NCI-H1930 (cell line): ENCODE results near the gene RSPH1.

Experiments
- DNase-seq, 2 experiments: peaks; one replicate each; lab custom pipeline; 2025; lab: John Stamatoyannopoulos, UW

Gene RSPH1

DNA sequence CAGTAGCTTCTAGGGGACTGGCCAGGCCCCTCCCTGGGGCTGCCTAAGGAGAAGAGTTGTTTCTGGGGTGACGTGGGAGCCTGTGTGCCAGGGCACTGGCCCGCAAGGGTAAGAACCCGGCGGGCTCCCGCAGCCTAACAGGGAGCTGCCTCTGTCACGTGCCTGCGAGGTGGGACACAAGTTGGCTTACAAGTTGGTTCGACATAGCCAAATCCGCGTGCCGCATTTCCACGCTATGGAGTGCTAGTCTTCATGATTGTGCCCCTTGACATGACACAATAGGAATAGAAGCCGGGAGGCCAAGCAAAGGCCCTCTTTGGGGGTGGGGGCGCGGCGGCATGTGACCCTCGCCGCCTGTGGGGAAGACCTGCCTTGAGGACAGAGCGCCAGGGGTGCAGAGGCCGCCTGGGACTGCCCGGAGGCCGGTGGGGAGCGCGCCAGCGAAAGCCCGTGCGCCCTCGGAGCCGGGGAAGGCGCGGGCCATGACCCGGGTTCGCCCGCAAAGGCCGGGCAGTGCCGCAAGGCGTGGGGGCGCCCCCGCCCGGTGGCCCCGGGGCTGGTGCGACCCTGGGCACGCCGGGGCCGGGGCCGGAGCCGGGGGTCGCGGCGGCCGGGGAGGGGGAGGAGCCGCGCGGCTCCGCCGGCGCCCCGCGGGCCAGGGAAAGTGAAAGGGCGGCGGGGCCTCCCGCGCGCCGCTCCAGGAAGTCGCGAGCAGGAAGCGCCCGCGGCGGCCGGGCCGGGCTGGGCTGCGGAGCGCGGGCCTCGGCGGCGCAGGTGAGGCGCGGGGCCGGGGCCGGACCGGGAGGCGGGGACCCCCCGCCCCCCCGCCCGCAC, 17.3 kb upstream of the RSPH1 start, which contains the start of gene SLC37A1:
TSS of gene SLC37A1 (plus strand) at position 702 of the 834 bp plus-strand sequence. CDS start 4,603 bp downstream, outside the sequence.
- DNase-seq, result peak in 1 of 2 experiments; percentile 28

DNA sequence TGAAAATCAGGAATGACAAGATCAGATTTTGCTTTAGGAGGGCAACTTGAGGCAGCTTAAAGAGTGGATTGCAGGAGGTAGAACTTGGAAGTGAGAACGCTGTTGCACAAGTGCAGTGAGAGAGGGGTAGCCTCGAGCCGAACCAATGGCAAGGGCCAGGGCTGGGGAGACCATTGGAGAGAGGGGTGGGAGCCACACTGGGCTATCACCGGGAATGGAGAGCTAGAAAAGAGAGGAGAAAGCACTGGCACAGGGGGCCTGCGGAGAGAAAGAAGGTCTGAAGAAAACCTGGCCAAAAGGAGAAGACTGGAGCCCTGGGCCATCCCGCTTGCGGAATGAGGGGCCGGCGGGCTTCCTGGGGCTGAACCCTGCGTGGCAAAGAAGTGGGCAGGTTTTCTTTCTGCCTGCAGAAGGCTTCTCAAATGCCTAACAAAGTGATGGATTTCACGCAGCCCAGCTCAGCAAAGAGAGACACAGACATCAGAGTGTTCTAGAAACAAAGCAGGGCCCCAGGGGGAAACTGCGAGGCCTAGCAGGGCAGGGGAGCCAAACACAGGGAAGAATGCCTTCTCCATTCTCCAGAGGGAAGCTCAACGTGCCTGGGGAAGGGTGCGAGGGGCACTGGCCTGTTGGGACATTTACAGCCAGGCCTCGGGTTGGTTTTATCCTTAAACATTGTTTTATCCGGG, 16.5 kb upstream of the RSPH1 start:
- no peak for DNase-seq

DNA sequence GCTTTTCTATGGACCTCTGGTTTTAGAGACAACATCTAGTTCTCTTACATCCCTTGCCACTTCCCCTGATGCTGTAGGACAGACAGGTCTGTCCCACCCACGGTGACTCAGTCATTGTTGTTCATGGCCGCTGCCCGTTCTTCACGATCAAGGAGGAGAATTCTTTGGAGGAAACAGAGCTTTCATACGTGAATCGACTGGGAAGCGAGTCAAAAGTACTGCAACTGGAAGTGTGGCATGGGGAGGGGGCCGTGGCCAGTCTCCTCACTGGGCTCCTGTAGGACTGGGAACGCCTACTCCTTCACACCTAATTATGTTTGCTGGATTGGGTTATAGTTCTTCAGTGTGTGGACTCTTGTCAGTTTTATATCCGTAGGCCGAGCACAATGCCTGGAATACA, 13.2 kb upstream of the RSPH1 start:
- DNase-seq, result no peak

DNA sequence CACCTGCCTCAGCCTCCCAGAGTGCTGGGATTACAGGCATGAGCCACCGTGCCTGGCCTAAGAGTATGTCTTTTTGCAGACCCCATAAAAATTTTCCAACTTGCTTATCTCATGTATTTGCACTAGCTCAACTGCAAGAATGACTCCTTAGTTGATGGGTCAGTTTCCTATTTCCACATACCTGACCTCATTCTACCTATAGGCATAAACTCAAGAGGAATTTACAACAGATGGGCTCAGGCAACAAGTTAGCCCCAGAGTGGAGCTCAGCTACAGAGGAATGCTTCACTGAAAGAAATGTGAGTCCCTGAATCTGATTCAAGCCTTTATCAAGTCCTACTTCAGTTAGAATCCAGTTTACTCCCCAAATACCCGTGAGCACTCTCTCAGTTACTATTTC, 12.3 kb upstream of the RSPH1 start:
- no peak for DNase-seq

DNA sequence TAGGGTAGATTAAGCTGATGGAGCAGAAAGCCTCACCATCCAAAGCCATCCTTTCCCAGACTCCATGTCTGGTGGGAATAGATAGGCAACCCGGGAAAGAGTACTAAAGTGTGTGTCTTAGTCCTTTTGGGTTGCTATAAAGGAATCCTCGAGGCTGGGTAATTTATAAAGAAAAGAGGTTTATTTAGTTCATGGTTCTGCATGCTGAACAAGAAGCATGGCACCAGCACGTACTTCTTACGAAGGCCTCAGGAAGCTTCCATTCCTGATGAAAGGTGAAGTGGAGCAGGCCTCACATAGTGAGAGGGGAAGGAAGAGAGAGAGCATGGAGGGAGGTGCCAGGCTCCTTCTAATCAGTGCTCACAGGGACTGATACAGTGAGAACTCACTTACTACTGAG, 11.4 kb upstream of the RSPH1 start:
- no peak for DNase-seq

DNA sequence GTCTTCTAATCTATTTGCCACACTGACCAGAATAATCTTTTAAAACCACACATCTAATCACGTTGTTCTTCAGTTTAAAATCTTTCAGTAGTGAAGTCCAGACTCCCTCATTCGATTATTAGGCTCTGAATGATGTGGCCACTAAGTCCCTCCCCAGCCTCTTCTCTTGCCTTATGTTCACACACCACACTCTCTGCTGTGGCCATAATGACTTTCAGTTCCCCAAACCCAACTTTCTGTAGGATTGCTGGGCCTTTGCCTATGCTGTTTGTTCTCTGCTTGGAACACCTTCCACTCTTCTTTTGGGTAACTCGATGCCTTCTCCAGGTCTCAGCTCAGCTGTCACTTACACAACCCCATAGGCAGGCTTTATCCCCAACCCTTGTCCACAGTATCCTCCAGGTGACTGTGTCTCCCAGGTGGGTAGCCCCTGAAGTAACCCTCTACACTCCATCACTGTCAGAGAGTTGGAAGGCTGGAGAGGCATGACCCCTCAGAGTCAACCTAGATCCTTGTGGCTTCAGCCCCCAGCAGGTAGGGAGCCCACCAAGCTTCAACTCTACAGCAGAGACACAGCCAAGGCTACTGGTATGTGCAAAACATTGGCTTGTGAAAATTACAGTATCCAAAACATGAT, 9.2 kb upstream of the RSPH1 start:
- no peak for DNase-seq

DNA sequence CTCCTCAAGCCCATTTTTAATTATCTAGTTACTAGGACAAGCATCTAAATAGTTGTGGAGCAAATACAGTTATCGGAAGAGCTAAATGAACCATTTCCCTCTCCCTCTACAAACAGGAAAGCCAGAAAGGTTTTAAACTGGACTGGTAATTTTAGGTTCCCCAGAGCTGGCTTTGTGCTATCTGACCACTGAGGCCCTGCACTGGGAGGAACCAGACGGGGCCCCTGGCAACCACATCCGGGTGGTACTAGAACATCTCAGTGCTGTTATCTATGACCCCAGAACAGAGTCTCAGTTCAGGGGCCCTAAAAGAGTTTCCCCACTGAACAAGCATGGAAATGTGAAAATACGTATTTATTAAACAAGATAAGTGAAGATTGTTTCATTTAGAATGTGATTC, 7.7 kb upstream of the RSPH1 start:
- DNase-seq, result no peak

DNA sequence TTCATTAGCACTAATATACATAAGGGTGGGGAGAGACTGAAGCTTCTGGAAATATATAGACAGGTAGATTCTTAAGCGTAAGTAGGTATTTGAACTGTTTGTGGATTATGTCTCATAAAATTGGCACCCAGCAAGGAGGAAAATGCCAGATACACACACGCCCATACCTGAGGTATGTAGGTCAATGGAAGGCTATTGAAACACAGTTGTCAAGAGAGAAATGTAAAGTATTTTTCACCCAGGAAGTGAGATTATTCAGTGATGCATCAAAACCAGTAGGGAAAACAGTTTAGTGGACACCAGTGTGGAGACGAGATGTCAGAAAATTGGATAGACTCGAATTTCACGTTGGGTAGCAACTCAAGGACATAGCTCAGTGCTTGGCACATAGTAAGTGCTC, 4.7 kb upstream of the RSPH1 start:
- DNase-seq, result no peak

DNA sequence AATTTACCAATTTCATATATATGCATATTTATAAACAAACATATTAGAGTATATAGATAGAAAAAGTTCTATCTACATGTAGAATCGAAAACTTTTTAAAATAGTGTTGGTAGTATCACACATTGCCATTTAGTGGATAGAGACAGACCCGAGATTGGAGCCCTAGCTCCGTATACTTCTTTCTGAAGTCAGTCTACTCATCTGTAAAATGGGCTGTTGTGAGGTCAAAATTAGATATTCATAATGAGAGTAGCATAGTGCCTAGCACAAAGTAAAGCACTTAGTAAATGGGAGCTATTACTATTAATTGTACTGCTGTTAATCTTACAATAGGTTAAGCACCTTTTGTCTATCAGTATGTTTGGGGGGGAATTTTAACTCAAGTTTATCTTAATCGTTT, 4.2 kb upstream of the RSPH1 start:
- DNase-seq, result no peak

DNA sequence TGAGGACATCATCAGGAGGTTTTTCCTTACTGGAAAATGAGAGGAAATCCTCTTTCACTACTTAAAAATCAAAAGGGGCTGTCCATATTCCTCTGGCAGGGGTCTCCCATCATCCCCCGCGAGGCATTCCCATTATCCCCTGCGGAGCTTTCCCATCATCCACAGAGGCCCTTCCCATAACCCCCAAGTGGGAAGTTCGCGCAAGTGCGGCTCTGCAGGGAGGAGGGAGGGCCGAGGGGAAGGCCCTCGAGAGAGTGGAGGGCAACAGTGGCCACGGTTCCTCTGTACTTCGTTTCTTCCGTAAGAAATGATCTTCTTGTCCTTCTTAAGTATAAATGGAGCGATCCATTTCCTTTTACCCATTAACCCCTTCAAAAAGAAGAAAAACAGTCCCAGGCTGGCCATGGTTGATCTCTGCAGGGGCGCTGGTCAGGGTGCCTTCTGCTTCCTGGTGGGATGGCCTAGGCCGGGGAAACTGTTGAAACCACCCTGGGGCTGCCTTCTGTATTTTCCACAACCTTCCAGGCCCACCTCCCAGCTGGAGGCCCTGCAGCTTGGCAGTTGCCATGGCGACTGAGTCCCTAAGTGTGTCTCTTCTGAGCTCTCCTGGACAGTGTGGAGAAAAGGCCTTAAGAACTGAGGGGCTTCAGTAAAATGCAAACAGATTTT, 3.6 kb upstream of the RSPH1 start:
- no peak for DNase-seq

DNA sequence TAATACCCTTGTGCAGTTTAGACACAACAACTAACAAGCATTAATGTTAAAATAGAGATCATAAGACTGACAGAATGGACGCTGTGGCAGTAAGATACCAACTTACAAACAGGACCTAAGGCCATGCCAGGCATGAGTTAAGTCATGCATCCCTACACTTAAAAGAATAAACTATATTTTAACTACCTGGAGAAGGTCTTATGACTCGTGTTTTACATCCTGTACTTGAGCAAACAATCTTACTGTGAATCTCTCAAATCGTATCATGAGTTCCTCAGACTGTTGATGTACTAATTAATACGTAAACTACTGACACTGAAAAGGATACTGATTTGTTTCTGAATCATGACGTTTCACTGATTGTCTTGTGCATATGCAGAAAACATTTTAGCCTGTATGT, 2.0 kb upstream of the RSPH1 start:
- DNase-seq, result no peak

DNA sequence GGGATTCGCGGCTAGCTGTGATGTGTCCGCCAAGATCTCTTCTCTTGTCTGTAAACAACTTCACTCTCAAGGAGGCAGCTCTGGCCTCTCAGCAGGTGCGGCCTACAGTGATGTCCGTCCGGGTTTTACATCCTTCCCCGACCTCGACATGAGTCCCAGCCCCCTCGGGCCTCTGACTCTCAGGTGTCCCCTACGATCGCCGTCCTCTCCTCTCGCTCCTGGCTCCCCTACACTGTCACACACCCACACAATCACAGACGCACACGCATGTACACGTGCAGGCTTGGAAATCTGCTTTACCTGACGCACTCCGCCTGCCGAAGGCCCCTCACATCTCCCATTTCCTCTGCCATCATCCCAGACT, 797 bp upstream of the RSPH1 start:
- no peak for DNase-seq

DNA sequence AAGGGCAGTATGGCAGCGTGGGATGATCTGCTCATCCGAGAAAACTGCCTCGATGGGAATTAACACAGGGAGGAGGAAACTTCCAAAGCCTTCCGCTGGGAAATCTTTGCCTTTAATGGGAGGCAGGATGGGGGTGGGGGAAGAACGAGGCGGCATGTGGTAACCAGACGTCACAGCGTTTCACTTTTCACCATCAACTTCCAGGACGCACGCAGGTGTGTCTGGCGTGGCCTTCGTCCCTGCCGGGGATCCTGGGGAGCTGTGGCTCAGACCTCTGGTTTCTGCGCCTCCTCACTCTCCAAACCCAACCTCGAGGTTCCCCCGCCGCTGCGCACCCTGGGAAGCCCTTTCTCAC, 282 bp downstream of the RSPH1 start:
- DNase-seq, result no peak

DNA sequence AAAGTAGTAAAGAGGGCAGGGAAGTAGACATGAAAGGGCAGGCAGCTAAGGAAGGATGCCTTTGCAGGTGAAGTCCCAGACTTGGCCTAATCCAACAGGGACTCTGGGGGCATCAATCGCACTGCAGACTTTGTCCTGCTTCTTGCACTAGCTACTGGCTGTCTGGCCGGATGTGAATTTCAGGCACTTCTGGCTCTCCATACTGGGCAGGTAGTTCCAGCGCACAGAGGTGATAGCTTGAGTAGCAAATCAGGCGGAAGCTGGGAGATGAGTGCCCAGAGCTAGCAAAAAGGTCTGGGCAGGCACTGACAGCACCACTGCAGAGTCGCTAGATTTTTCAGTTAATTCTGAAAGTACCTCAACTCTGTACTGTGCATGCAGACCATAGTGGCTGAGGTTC, 997 bp downstream of the RSPH1 start:
- DNase-seq, result no peak

DNA sequence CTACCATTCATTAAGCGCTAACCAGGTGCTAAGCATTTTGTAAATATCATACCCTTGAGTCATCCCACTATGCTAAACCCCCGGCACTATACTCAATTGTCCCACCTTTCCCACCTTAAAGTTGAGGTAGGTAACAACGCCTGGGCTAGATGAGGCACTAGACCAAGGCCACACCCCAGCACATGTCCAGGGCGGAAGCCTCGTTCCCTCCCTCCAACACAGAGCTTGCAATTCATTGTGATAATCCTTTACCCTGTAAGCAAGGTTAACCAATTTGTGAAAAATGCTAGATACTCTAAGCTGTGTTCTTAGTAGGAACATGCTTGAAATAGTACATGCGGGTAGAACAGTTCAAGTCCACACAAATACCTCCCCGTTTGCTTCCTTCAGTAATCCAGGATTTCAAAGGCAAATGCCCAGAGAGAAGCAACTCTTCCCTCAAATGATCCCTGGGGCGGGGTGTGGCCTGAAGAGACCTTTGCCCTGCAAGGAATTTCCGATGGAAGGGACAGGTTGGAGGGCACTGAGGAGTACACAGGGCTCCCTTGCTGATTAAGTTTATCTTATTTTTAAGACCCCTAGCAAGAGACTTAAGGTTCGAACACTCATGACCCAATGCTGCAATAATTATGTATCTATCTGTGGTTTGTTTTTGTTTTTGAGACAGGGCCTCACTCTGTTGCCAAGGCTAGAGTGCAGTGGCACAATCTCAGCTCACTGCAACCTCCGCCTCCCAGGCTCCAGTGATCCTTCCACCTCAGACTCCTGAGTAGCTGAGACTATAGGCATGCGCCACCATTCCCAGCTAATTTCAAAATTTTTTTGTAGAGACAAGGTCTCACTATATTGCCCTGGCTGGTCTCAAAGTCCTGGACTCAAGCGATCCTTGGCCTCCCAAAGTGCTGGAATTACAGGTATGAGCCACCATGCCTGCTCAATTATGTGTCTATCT, 2.6 kb downstream of the RSPH1 start:
- no peak for DNase-seq

DNA sequence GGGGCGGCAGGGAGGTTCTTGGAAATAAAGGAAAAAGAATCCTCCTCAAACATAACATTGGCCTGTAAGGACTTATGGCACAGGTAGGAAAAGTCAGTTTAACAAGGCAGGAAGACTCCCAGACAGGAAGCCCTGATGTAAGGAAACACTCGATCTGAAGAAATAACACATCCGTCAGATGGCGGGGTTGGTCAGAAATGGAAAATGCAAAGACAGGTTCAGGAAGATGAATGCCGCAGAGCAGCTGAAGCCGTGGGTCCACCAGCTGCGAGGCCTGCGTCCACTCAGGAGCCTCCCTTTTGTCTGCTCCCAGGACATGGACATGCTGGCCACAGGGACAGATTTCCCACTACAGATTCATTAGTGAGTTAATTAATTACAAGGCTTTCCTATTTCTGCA, 3.8 kb downstream of the RSPH1 start:
- no peak for DNase-seq

DNA sequence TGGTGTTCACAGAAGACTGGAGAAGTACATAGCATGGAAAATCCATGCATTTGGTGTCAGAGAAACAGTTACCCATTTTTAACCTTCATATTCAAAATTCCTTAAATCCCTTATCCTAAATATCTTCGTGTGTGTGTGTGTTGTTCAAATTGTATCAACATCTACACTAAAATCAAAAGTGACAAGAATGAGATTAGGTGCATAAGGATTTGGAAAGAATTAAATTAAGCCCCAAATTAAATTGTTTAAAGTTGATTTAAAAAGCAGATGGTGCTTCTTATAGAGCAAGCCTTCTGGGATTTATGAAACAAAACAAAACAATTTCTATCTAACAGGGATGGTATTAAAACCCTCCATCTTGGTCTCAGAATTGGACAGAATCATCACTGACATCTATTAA, 4.7 kb downstream of the RSPH1 start:
- no peak for DNase-seq

DNA sequence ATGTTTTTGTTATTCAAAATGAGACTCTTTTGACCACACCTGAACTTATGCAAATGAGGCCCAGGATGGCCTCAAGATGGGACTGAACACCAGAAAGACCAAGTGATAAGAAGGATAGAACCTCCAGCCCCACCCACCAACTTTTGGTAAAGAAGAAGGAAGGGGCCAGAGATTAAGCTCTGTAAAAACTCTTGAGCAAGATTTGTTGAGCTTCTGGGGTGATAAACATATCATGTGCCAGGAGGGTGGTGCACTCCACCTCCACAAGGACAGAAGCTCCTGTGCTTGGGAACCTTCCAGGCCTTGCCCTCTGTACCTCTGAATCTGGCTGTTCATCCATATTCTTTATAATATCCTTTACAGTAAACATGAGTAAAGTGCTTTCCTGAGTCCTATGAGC, 5.3 kb downstream of the RSPH1 start:
- no peak for DNase-seq

DNA sequence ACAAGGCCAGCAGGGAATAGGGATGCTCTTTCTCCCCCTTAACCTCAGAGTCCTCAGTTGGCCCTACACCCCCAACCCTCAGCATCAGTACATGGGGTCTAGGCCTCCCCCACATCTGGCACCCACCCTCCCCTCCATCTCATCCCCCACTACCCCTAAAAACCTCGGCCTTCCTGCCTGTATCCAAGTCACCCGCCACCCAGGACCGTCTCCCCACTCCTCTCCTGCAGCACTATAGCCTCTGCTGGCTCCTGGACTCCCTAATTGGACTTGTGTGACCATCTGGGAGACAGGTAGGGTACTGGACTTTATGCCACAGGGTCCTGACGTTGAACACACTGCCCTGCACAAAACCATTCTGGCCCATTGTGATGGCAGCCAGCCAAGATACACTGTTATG, 6.0 kb downstream of the RSPH1 start:
- DNase-seq, result no peak

DNA sequence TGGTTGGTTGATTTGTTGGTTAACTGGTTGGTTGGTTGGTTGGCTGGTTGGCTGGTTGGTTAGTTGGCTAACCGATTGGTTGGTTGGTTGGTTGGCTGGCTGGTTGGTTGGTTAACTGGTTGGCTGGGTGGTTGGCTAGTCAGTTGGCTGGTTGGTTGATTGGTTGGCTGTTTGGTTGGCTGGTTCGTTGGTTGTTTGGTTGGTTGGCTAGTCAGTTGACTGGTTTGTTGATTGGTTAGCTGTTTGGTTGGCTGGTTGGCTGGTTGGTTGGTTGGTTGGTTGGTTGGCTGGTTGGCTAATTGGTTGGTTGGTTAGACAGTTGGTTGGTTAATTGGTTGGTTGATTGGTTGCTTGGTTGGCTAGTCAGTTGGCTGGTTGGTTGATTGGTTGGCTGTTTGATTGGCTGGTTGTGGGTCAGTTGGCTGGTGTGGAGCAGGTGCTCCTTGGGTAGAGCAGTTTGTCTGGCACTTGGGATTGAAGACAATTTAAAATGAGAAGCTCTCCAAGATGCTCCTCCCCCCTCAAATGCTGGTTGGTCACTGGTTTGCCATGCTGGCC, 6.9 kb downstream of the RSPH1 start:
- no peak for DNase-seq

DNA sequence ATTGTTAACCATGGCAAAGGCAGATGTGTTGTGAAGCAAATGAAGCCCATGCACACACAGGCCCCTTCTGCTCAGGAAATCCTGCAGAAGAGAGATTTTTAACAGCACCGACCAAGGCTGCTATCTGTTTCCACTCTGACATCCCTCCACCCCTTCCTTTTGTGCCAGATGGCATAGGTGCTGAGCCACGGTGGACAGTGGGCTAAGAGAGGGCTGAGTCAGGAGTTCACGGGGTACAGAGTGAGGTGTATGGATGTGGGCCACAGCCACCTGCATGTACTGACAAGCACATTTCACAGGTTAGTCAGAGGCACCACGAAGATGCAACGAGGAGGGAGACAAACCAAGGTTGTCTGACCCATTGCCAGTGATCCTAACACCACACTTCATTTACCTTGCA, 9.5 kb downstream of the RSPH1 start:
- no peak for DNase-seq
